K562 (cell line): ENCODE results near the gene HOXB7. TPM values are rescaled to one million over a fixed set of nuclear protein-coding genes. Genes with fewer than 3 reads are reported as not detected.

Experiments
- ARID3A ChIP-seq: IDR thresholded peaks from 2 replicates; pipeline ENCODE4 v1.6.1; 2012; ENCODE audit warnings: low read depth, low read length, improper control_type of control experiment, borderline replicate concordance
- ATF2 ChIP-seq: sonication (generic); formaldehyde crosslinking; IDR thresholded peaks from 2 replicates; pipeline ENCODE4 v1.8.1; 2022; ENCODE audit warnings: missing genetic modification reagents
- ATF7 ChIP-seq: fragments of 450-650 bp; IDR thresholded peaks from 2 replicates; pipeline ENCODE4 v1.7.1; 2014; ENCODE audit warnings: mild to moderate bottlenecking, moderate library complexity
- CEBPG ChIP-seq, 3 experiments: fragments of 200-800 bp in 1 of 3; sonication (Bioruptor generic) in 1 of 3; sonication (generic) in 1 of 3; formaldehyde crosslinking in 1 of 3; IDR thresholded peaks in 2 of 3; conservative IDR thresholded peaks in 1 of 3; 2 replicates each; pipeline versions ENCODE4 v1.6.1 to v1.8.0; 2016 to 2022; ENCODE audit warnings: missing compliant biosample characterization in 2 of 3, missing genetic modification characterization in 2 of 3, mild to moderate bottlenecking in 1 of 3, missing genetic modification reagents in 1 of 3
- COPS2 ChIP-seq: fragments of 450-650 bp; conservative IDR thresholded peaks from 2 replicates; pipeline ENCODE4 v1.6.1; 2016; ENCODE audit warnings: mild to moderate bottlenecking, moderate library complexity
- ELF4 ChIP-seq: fragments of 450-650 bp; formaldehyde crosslinking; IDR thresholded peaks from 2 replicates; pipeline ENCODE4 v1.4.0; 2022; ENCODE audit warnings: missing genetic modification characterization
- FOXA1 ChIP-seq: fragments of 450-650 bp; IDR thresholded peaks from 2 replicates; pipeline ENCODE4 v1.6.1; 2016; ENCODE audit warnings: mild to moderate bottlenecking, borderline replicate concordance
- GATAD2B ChIP-seq: fragments of 450-650 bp; IDR thresholded peaks from 2 replicates; pipeline ENCODE4 v1.6.1; 2017; ENCODE audit warnings: mild to moderate bottlenecking, borderline replicate concordance
- GTF2E2 ChIP-seq: fragments of 200-800 bp; sonication (Bioruptor generic); IDR thresholded peaks from 2 replicates; pipeline ENCODE4 v1.6.1; 2016; ENCODE audit warnings: missing genetic modification characterization, missing compliant biosample characterization
- MYBL2 ChIP-seq, 2 experiments: fragments of 450-650 bp in 1 of 2; sonication (generic) in 1 of 2; formaldehyde crosslinking in 1 of 2; IDR thresholded peaks; 2 replicates each; pipeline versions ENCODE4 v1.6.1 to v1.8.1; 2017 to 2022; ENCODE audit warnings: borderline replicate concordance in 1 of 2, inconsistent platforms in 1 of 2, low read depth in 1 of 2, mild to moderate bottlenecking in 1 of 2, missing genetic modification reagents in 1 of 2, moderate library complexity in 1 of 2
- NELFE ChIP-seq: IDR thresholded peaks from 2 replicates; pipeline ENCODE4 v1.6.1; 2011; ENCODE audit warnings: mild to moderate bottlenecking; ENCODE audit not compliant: insufficient read depth, insufficient read length
- NFRKB ChIP-seq: fragments of 450-650 bp; IDR thresholded peaks from 2 replicates; pipeline ENCODE4 v1.6.1; 2016; ENCODE audit warnings: low read depth
- NR4A1 ChIP-seq, 2 experiments: fragments of 250-450 bp in 1 of 2; fragments of 450-650 bp in 1 of 2; sonication (Bioruptor Pico) in 1 of 2; IDR thresholded peaks; 2 replicates each; pipeline versions ENCODE4 v1.4.0 to v1.6.1; 2016 to 2020; ENCODE audit warnings: mild to moderate bottlenecking in 2 of 2, missing compliant biosample characterization in 1 of 2, missing genetic modification characterization in 1 of 2, moderate library complexity in 1 of 2
- PHF8 ChIP-seq: fragments of 200-600 bp; sonication (generic); IDR thresholded peaks from 2 replicates; pipeline ENCODE4 v1.6.1; 2012; ENCODE audit warnings: mixed run types, mild to moderate bottlenecking, inconsistent platforms, low read length, moderate library complexity, borderline replicate concordance
- RBM17 ChIP-seq: fragments of 200-400 bp; formaldehyde crosslinking; IDR thresholded peaks from 2 replicates; pipeline ENCODE4 v1.6.1; 2017; ENCODE audit warnings: low read depth, mild to moderate bottlenecking, low read length, borderline replicate concordance
- SAFB2 ChIP-seq: fragments of 200-400 bp; formaldehyde crosslinking; IDR thresholded peaks from 2 replicates; pipeline ENCODE4 v1.6.1; 2018; ENCODE audit warnings: borderline replicate concordance, low read length, low read depth, moderate library complexity; ENCODE audit not compliant: severe bottlenecking
- SFPQ ChIP-seq: fragments of 200-400 bp; formaldehyde crosslinking; IDR thresholded peaks from 2 replicates; pipeline ENCODE4 v1.6.1; 2017; ENCODE audit warnings: mild to moderate bottlenecking, low read depth, low read length, moderate library complexity
- SMAD1 ChIP-seq: fragments of 150-350 bp; IDR thresholded peaks from 2 replicates; pipeline ENCODE4 v1.6.1; 2014; ENCODE audit warnings: low read length, low read depth; ENCODE audit not compliant: partially characterized antibody
- SUPT5H ChIP-seq: fragments of 450-650 bp; IDR thresholded peaks from 2 replicates; pipeline ENCODE4 v1.6.1; 2016
- U2AF1 ChIP-seq: fragments of 200-400 bp; formaldehyde crosslinking; optimal IDR thresholded peaks from 2 replicates; pipeline ENCODE3; 2017; ENCODE audit warnings: mild to moderate bottlenecking, low read depth, low read length, moderate library complexity
- ZFP36 ChIP-seq: fragments of 150-350 bp; IDR thresholded peaks from 2 replicates; pipeline ENCODE4 v1.6.1; 2018; ENCODE audit warnings: low read length, low read depth; ENCODE audit not compliant: partially characterized antibody
- ZNF384 ChIP-seq: IDR thresholded peaks from 2 replicates; pipeline ENCODE4 v1.6.1; 2012; ENCODE audit warnings: low read depth, low read length, improper control_type of control experiment
- polyA plus RNA-seq, 8 experiments: library from polyadenylated mRNA; depleted of rRNA in 4 of 8; stranded (reverse) in 5 of 8; unstranded in 3 of 8; fragments of >200 nt; fragmentation: Nextera tagmentation in 2 of 8; fragmentation: Illumina TruSeq in 1 of 8; extraction: Ambion mirVana in 2 of 8; extraction: Trizol in 1 of 8; gene quantifications; 2 replicates each; pipeline versions ENCODE4 v1.2.1 to v1.2.3, GENCODE V29; 2011 to 2014; ENCODE audit warnings: inconsistent platforms in 1 of 8, missing spikeins in 1 of 8
- total RNA-seq, 7 experiments: library from RNA; depleted of rRNA in 6 of 7; stranded (reverse); fragments of >200 nt in 6 of 7; fragmentation: Illumina TruSeq in 2 of 7; extraction: Trizol in 2 of 7; gene quantifications; 2 replicates each; pipeline versions ENCODE4 v1.2.1 to v1.2.3, GENCODE V29; 2011 to 2021; ENCODE audit warnings: low replicate concordance in 1 of 7

The HOXB7 gene
- total and polyA plus RNA-seq, 9 of the 15 experiments (the other 6 are each of a cell fraction or from before 2014, with no cell fraction given), result 5.5 to 16.7 (median 8.3) TPM

GRCh38 chr17:48625495-48626244, 14.9 kb upstream of the HOXB7 start (continued):
- TF ChIP-seq NFRKB (peak; percentile 35; the same call in 1 of the 2 replicates), NELFE (no peak), FOXA1 (no peak), NR4A1 (CRISPR knock-in tag; IDR thresholded peaks at IDR 0.05) (no peak), NR4A1 (tag; IDR thresholded peaks at IDR 0.05) (no peak), ZNF384 (no peak), ELF4 (peak; percentile 56; the same call in 1 of the 2 replicates), ATF2 (CRISPR knock-in tag) (no peak), ARID3A (no peak), ZFP36 (no peak), MYBL2 (IDR thresholded peaks at IDR 0.05; ENCODE audit: low read depth) (no peak), MYBL2 (CRISPR knock-in tag; IDR thresholded peaks at IDR 0.05; ENCODE audit: borderline replicate concordance) (no peak), SMAD1 (no peak), COPS2 (no peak), SFPQ (no peak), SUPT5H (peak; percentile 50), GATAD2B (no peak), CEBPG (CRISPR knock-in tag; IDR thresholded peaks at IDR 0.05) (no peak), CEBPG (tag; conservative IDR thresholded peaks at IDR 0.05 in 1 of 2, IDR thresholded peaks at IDR 0.05 in 1 of 2) (no peak), SAFB2 (no peak), GTF2E2 (tag) (no peak), PHF8 (peak; percentile 47; the same call in 1 of the 2 replicates), RBM17 (no peak), U2AF1 (peak; percentile 38), ATF7 (no peak)
